ENCODE data around the gene CCL5. TPM values are rescaled to one million over a fixed set of nuclear protein-coding genes. Genes with fewer than 3 reads are reported as not detected.
"Not testable (repeated sequence)": the region's sequence is repeated elsewhere in the genome, so short reads cannot be mapped to it uniquely, and the experiment has no call there.

CCL5 gene
- total RNA-seq, 1 experiment from 2014 or later: 4.4 TPM

- DNase-seq: no peak
- Histone ChIP-seq H3K36me3 (no peaks in the 10 kb centered on the region), H3K27me3 (no peaks in the 10 kb centered on the region), H3K4me3 (no peak overlapping the region), H3K9me3 (no peaks in the 10 kb centered on the region)
Observed at GRCh38 chr17:35903451-35903850, 23.3 kb upstream of the CCL5 start.

- Histone ChIP-seq H3K36me3 (no peaks in the 10 kb centered on the region), H3K4me3 (no peak overlapping the region), H3K27me3 (no peaks in the 10 kb centered on the region), H3K9me3 (no peaks in the 10 kb centered on the region)
- no peak for DNase-seq
Observed at GRCh38 chr17:35901631-35902175, 21.5 kb upstream of the CCL5 start.

- H3K36me3 ChIP-seq: no peaks in the 10 kb centered on the region
- H3K4me3 ChIP-seq: no peak overlapping the region
- no peaks in the 10 kb centered on the region for H3K9me3 ChIP-seq
- H3K27me3 ChIP-seq: no peaks in the 10 kb centered on the region
- DNase-seq: no peak
Observed at GRCh38 chr17:35900708-35901480, 20.7 kb upstream of the CCL5 start.

GRCh38 chr17:35900280-35900679 lies 20.1 kb upstream of the CCL5 start:
- no peak overlapping the region for H3K4me3 ChIP-seq
- no peaks in the 10 kb centered on the region for H3K27me3 ChIP-seq
- H3K9me3 ChIP-seq: no peaks in the 10 kb centered on the region
- H3K36me3 ChIP-seq: no peaks in the 10 kb centered on the region
- no peak for DNase-seq

- Histone ChIP-seq H3K9me3 (no peaks in the 10 kb centered on the region), H3K36me3 (no peaks in the 10 kb centered on the region), H3K27me3 (no peaks in the 10 kb centered on the region), H3K4me3 (no peak overlapping the region)
- no peak for DNase-seq
Observed at GRCh38 chr17:35898283-35899070, 18.3 kb upstream of the CCL5 start.

GRCh38 chr17:35897772-35898171 lies 17.6 kb upstream of the CCL5 start:
- not testable (repeated sequence) for H3K4me3 ChIP-seq, DNase-seq, H3K27me3 ChIP-seq, H3K9me3 ChIP-seq, H3K36me3 ChIP-seq

GRCh38 chr17:35895636-35896587 lies 15.8 kb upstream of the CCL5 start:
- no peak for DNase-seq
- Histone ChIP-seq H3K9me3 (no peaks in the 10 kb centered on the region), H3K4me3 (no peak overlapping the region), H3K27me3 (no peaks in the 10 kb centered on the region), H3K36me3 (no peaks in the 10 kb centered on the region)

GRCh38 chr17:35894206-35894605 lies 14.0 kb upstream of the CCL5 start:
- no peak for DNase-seq
- H3K4me3 ChIP-seq: no peak overlapping the region
- no peaks in the 10 kb centered on the region for H3K36me3 ChIP-seq
- H3K27me3 ChIP-seq: no peaks in the 10 kb centered on the region
- H3K9me3 ChIP-seq: no peaks in the 10 kb centered on the region

GRCh38 chr17:35893751-35894150 lies 13.6 kb upstream of the CCL5 start:
- Histone ChIP-seq H3K9me3 (no peaks in the 10 kb centered on the region), H3K4me3 (no peak overlapping the region), H3K27me3 (no peaks in the 10 kb centered on the region), H3K36me3 (no peaks in the 10 kb centered on the region)
- no peak for DNase-seq

- H3K36me3 ChIP-seq: no peaks in the 10 kb centered on the region
- no peaks in the 10 kb centered on the region for H3K9me3 ChIP-seq
- no peaks in the 10 kb centered on the region for H3K27me3 ChIP-seq
- no peak for DNase-seq
- no peak overlapping the region for H3K4me3 ChIP-seq
Observed at GRCh38 chr17:35892091-35893035, 12.2 kb upstream of the CCL5 start.

- DNase-seq: no peak
- Histone ChIP-seq H3K4me3 (no peak overlapping the region), H3K27me3 (no peaks in the 10 kb centered on the region), H3K9me3 (no peaks in the 10 kb centered on the region), H3K36me3 (no peaks in the 10 kb centered on the region)
Observed at GRCh38 chr17:35891269-35891668, 11.1 kb upstream of the CCL5 start.

- Histone ChIP-seq H3K27me3 (no peaks in the 10 kb centered on the region), H3K9me3 (no peaks in the 10 kb centered on the region), H3K4me3 (no peak overlapping the region), H3K36me3 (no peaks in the 10 kb centered on the region)
- DNase-seq: no peak
Observed at GRCh38 chr17:35890774-35891155, 10.6 kb upstream of the CCL5 start.

GRCh38 chr17:35889818-35890773 lies 9.9 kb upstream of the CCL5 start:
- H3K9me3 ChIP-seq: no peaks in the 10 kb centered on the region
- no peaks in the 10 kb centered on the region for H3K27me3 ChIP-seq
- no peak overlapping the region for H3K4me3 ChIP-seq
- DNase-seq: no peak
- no peaks in the 10 kb centered on the region for H3K36me3 ChIP-seq

- H3K9me3 ChIP-seq: no peaks in the 10 kb centered on the region
- H3K36me3 ChIP-seq: no peaks in the 10 kb centered on the region
- no peaks in the 10 kb centered on the region for H3K27me3 ChIP-seq
- H3K4me3 ChIP-seq: no peak overlapping the region
- no peak for DNase-seq
Observed at GRCh38 chr17:35889241-35889640, 9.1 kb upstream of the CCL5 start.

- Histone ChIP-seq H3K27me3 (no peaks in the 10 kb centered on the region), H3K36me3 (no peaks in the 10 kb centered on the region), H3K9me3 (no peaks in the 10 kb centered on the region), H3K4me3 (no peak overlapping the region)
- DNase-seq: no peak
Observed at GRCh38 chr17:35878361-35878760, 1.8 kb downstream of the CCL5 start.

Data from MG63 (cell line).